Stromal cell of bone marrow (primary cell): ENCODE data around the gene TRAPPC5.

Experiments
- DNase-seq: peaks from one replicate; pipeline ENCODE4 v3.0.0-alpha.2; 2012; ENCODE audit warnings: low read depth

TRAPPC5 gene

DNA sequence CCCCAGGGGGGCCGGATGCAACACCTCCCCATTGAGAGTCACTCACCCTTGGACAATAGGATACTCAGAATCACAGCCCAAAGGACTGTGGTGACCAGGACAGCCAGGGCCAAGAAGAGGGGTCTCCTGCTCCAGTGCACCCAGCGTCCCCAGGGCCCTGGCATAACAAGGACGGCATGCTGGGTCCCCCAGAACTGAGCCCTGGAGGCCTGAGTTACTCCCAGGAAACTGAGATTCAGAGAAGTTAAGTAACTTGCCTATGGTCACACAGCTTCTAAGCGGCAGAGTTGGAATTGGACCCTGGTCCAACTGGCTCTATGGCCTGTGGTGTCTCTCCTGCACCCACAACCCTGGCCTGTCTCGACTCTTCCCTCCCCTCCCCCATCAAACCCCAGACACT, 51.0 kb downstream of the TRAPPC5 start:
- DNase-seq, result no peak

DNA sequence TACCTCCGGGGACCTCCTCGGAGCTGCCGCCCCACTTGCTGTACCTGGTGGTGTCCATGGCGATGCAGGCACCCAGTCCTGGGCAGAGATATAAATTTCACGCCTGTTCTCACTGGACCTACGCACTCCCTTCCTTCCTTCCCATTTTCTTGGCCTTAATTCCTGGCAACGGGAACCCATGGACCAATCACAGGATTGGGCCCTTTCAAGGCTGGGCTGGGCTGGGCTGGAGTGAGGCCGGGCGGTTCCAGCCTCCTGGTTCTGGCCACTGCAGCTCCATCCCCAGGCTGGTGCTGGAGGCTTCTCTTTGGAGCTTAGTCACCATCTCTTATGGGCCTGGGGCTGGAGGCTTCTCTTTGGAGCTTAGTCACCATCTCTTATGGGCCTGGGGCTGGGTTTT, 51.4 kb downstream of the TRAPPC5 start, which contains the start of gene CLEC4G:
Gene CLEC4G (minus strand): TSS at position 66 of the 400 bp plus-strand sequence. CDS start 8 bp downstream, at position 58.
- DNase-seq, result no peak

DNA sequence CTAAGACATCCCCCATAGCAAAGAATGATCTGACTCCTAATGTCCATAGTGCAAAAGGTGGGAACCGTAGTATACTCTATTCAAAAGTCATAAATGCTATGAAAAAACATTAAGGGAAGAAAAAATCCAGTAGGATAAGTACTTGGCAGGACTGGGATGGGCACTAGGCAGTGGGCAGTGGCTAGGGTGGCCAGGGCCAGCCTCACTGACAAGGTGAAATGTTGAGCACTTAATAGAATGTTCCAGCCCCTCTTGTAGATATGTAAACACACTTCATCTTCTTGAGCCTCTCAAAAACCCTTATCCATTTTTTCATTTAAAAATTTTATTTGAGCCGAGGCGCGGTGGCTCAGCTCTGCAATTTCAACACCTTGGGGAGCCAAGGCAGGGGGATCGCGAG, 52.7 kb downstream of the TRAPPC5 start:
- DNase-seq, result no peak

DNA sequence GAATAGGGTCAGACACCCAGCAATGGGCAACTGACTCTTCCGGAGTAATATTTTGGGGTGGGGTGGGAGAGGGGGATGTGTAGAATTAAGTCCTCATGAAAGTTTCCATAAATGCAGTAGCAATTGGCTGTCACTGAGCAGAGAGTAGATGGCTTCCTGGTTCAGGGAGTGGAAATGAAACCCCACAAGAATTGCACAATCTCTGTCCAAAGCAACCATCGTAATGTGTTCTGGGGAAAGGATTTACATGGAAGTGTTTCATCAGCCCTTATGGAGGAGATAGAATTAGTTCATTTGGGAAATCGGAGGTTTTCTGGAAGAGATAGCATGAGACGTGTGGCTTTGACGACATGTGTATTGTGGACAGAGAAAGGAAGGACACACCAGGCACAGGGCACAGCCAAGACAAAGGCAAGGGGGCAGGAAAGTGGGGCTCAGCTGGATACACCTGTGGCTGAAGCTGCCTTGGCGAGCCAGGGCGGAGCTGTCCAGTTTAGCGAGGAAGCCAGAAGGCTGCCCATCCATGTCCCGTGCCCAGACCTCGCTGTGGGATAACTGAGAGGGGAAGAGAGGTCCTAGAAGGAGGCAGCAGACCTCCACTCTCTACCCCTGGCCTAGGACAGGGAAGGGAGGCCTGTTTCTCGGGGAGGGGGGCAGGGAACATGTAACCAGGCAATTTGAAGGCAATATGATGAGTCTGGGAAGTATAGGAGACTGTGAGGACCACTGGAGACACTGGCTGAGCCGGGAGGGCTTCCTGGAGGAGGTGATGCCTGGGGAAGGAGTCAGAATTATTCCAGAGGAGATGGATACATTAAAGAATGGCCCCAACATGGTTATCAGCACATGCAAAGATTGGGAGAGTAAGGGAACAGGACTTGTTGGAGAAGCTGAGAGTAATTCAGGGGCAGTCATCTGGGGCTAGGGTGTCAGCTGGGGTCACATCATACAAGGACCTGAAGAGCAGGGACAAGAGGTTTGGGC, 53.9 kb downstream of the TRAPPC5 start:
- DNase-seq, result no peak

DNA sequence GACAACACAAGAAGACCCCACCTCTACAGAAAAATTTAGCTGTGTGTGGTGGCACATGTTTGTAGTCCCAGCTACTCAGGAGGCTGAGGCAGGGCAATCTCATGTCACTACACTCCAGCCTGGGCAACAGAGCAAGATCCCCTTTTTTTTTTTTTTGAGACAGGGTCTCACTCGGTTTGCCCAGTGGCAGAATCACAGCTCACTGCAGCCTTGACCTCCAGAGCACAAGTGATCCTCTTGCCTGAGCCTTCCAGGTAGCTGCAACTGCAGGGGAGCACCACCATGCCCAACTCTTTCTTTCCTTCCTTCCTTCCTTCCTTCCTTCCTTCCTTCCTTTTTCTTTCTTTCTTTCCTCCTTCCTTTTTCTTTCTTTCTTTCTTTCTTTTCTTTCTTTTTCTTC, 55.5 kb downstream of the TRAPPC5 start:
- DNase-seq, result no peak

DNA sequence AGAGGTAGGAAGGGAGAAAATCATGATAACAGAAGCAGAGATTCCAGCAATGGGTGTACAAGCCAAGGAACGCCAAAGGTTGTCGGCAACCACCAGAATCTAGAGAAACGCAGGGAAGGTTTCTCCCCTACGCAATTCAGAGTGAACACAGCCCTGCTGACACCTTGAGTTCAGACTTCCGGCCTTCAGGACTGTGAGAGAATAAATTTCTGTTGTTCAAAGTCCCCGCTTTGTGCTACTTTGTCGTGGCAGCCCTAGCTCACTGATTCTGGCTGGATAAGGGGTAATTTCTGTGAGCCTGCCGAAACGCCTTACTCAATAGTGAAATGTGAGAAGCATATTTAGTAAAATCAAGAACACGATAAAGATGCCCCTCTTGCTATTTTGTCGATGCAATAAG, 56.6 kb downstream of the TRAPPC5 start:
- no peak for DNase-seq
